ENCODE measurements around the gene MAP3K6. TPM values are rescaled to one million over a fixed set of nuclear protein-coding genes. Genes with fewer than 3 reads are reported as not detected.

MAP3K6 gene
- total and polyA plus RNA-seq, 2 donors (not counting 3 experiments of a cell fraction or from before 2014, with no cell fraction given): 9.9 to 12.4 TPM

GRCh38 chr1:27333717-27334279 lies 33.0 kb downstream of the MAP3K6 start:
- peaks cover 7% of the 10 kb centered on the region for H3K79me2 ChIP-seq (ENCODE audit: control insufficient read depth, insufficient read depth, low read length)
- H3K36me3 ChIP-seq (ENCODE audit: control insufficient read depth in 2 of 2, extremely low read depth in 1 of 2, insufficient read depth in 2 of 2, low read length in 2 of 2): peaks cover 5 to 48% of the 10 kb centered on the region in 2 experiments
- H3K4me3 ChIP-seq (replicated peaks in 1 of 3; ENCODE audit: insufficient read depth in 1 of 3, low read depth in 1 of 3, low read length in 3 of 3): no peak overlapping the region
- H3K4me2 ChIP-seq (ENCODE audit: insufficient read depth, low read length): no peak overlapping the region
- no TSS peak for BruUV-seq (replicated peaks)
- CTCF ChIA-PET: interaction anchor here (0.9 to 2.5 kb wide), 8 partner anchors 10 to 272 kb away, joined by 4 to 57 read pairs (median 11); partner anchors contain the start of gene MAP3K6
- TF ChIP-seq, protein P1, sequence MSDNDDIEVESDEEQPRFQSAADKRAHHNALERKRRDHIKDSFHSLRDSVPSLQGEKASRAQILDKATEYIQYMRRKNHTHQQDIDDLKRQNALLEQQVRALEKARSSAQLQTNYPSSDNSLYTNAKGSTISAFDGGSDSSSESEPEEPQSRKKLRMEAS (IDR thresholded peaks at IDR 0.05; ENCODE audit: insufficient read depth, insufficient read length): no peak
- TF ChIP-seq, protein P2, sequence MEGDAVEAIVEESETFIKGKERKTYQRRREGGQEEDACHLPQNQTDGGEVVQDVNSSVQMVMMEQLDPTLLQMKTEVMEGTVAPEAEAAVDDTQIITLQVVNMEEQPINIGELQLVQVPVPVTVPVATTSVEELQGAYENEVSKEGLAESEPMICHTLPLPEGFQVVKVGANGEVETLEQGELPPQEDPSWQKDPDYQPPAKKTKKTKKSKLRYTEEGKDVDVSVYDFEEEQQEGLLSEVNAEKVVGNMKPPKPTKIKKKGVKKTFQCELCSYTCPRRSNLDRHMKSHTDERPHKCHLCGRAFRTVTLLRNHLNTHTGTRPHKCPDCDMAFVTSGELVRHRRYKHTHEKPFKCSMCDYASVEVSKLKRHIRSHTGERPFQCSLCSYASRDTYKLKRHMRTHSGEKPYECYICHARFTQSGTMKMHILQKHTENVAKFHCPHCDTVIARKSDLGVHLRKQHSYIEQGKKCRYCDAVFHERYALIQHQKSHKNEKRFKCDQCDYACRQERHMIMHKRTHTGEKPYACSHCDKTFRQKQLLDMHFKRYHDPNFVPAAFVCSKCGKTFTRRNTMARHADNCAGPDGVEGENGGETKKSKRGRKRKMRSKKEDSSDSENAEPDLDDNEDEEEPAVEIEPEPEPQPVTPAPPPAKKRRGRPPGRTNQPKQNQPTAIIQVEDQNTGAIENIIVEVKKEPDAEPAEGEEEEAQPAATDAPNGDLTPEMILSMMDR (IDR thresholded peaks at IDR 0.05; ENCODE audit: extremely low read depth in 1 of 2, insufficient read depth in 1 of 2, low read depth in 1 of 2, low read length in 2 of 2): no peak
- TF ChIP-seq GATA2 (IDR thresholded peaks at IDR 0.05; ENCODE audit: insufficient read depth, insufficient read length, low read depth, low read length): no peak
- intact Hi-C loops (cut with micrococcal nuclease) (no loop called here), dilution Hi-C loops (cut with MboI; ENCODE audit: extremely low pct_ligation_motif_present, low sequenced_read_pairs) (no loop called here)
- no peak overlapping the region for H3K27ac ChIP-seq (ENCODE audit: insufficient read depth, low read depth, low read length)
- no peak overlapping the region for H3K9ac ChIP-seq (replicated peaks; ENCODE audit: extremely low read depth, insufficient read depth, low read length)
- no peak for DNase-seq (ENCODE audit: low read depth, low spot score)
- POLR2A ChIA-PET: no interaction called here
- peaks cover under 1% of the 10 kb centered on the region for H4K20me1 ChIP-seq (replicated peaks; ENCODE audit: control insufficient read depth, extremely low read depth, insufficient read depth, low read length)
- no peak overlapping the region for H2AFZ ChIP-seq (ENCODE audit: low read depth, low read length)
- H3K9me3 ChIP-seq (replicated peaks; ENCODE audit: control insufficient read depth, insufficient read depth, low read length): no peaks in the 10 kb centered on the region
- no peaks in the 10 kb centered on the region for H3K27me3 ChIP-seq (ENCODE audit: control insufficient read depth in 2 of 2, insufficient read depth in 2 of 2, low read length in 2 of 2)
- no peaks in the 10 kb centered on the region for H3K4me1 ChIP-seq (ENCODE audit: control insufficient read depth, extremely low read depth, insufficient read depth, low read length)
- no peak for FAIRE-seq
- H3K9me1 ChIP-seq (replicated peaks; ENCODE audit: control insufficient read depth, extremely low read depth, insufficient read depth, low read length): no peaks in the 10 kb centered on the region

Measured in endothelial cell of umbilical vein (primary cell).